ENCODE data around the gene SIK2. TPM values are rescaled to one million over a fixed set of nuclear protein-coding genes. Genes with fewer than 3 reads are reported as not detected.
A peak's percentile ranks its signal among the peaks of the same experiment; 100 is the strongest.

The SIK2 gene
- total and polyA plus RNA-seq, 9 of the 15 experiments (the other 6 are each of a cell fraction or from before 2014, with no cell fraction given) = 0.74 to 11.6 (median 3.8) TPM

DNA sequence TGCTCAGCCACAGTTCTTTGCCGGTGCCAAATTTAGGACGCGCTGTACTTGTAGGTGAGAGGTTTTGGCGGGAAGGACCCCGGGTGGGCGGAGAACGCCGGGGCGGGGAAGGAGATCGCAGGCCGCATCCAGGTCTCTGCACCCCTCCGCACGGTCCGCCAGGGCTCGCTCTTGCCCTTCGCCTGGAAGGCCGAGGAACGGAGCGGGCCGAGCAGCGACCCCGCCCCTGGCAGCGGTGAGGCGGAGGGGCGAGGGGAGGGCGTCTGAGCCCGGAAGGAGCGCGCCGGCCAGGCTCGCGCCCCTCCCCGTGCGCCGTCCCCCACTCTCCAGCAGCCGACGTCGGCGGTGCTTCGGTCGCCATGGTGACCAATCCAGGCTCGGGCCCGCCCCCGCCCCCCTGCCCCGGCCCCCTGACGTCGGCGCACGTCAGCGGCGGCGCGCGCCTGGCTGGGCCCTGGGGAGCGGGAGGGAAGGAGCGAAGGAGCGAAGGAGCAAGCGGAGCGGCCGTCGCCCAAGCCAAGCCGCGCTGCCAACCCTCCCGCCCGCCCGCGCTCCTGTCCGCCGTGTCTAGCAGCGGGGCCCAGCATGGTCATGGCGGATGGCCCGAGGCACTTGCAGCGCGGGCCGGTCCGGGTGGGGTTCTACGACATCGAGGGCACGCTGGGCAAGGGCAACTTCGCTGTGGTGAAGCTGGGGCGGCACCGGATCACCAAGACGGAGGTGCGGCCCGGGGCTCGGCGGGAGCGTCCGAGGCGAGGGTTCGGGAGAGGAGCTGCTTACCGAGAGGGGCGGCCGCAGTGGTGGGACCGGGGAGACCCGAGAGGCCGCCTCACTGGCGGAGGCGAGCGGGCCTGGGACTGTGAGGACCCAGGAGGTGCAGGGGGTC is at the start of gene SIK2 (continued):
- TF ChIP-seq DIDO1 (tag; IDR thresholded peaks at IDR 0.05; ENCODE audit: low read depth) = no peak
- TF ChIP-seq ZNF76 (CRISPR knock-in tag; IDR thresholded peaks at IDR 0.05; ENCODE audit: borderline replicate concordance) = no peak
- no peak for TF ChIP-seq GTF2A2 (tag; IDR thresholded peaks at IDR 0.05)
- TF ChIP-seq ATF7 (IDR thresholded peaks at IDR 0.05) = peak; percentile 65
- peak; percentile 26; the same call in 1 of the 2 replicates for TF ChIP-seq NR3C1 (CRISPR knock-in tag; IDR thresholded peaks at IDR 0.05)
- peak; percentile 99 to 100 for TF ChIP-seq MAZ (CRISPR knock-in tag; conservative IDR thresholded peaks at IDR 0.05 in 1 of 2, IDR thresholded peaks at IDR 0.05 in 1 of 2)
- TF ChIP-seq STAG1 (CRISPR knock-in tag; IDR thresholded peaks at IDR 0.05; ENCODE audit: borderline replicate concordance) = peak; percentile 92; the same call in 1 of the 2 replicates
- TF ChIP-seq GATAD2A (IDR thresholded peaks at IDR 0.05) = no peak
- TF ChIP-seq, protein P1, sequence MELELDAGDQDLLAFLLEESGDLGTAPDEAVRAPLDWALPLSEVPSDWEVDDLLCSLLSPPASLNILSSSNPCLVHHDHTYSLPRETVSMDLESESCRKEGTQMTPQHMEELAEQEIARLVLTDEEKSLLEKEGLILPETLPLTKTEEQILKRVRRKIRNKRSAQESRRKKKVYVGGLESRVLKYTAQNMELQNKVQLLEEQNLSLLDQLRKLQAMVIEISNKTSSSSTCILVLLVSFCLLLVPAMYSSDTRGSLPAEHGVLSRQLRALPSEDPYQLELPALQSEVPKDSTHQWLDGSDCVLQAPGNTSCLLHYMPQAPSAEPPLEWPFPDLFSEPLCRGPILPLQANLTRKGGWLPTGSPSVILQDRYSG (tag; conservative IDR thresholded peaks at IDR 0.05; ENCODE audit: low read depth) = no peak
- TF ChIP-seq MYBL2 (IDR thresholded peaks at IDR 0.05; ENCODE audit: low read depth) = no peak
- TF ChIP-seq MYBL2 (CRISPR knock-in tag; IDR thresholded peaks at IDR 0.05; ENCODE audit: borderline replicate concordance) = no peak
- peak; percentile 90 for TF ChIP-seq CTBP1 (IDR thresholded peaks at IDR 0.05; ENCODE audit: borderline replicate concordance)
- TF ChIP-seq ARNT (IDR thresholded peaks at IDR 0.05) = no peak
- TF ChIP-seq TOE1 (IDR thresholded peaks at IDR 0.05; ENCODE audit: borderline replicate concordance) = no peak
- peak; percentile 94; the same call in 1 of the 2 replicates for TF ChIP-seq TOE1 (CRISPR knock-in tag; IDR thresholded peaks at IDR 0.05; ENCODE audit: borderline replicate concordance, low read depth)
- TF ChIP-seq ETV5 (CRISPR knock-in tag; IDR thresholded peaks at IDR 0.05; ENCODE audit: low read depth) = peak; percentile 83
- no peak for TF ChIP-seq MIER1 (IDR thresholded peaks at IDR 0.05; ENCODE audit: low read depth)
- TF ChIP-seq EP400 (IDR thresholded peaks at IDR 0.05) = peak; percentile 56; the same call in 1 of the 2 replicates
- peak; percentile 65; the same call in 1 of the 2 replicates for TF ChIP-seq PHF8 (IDR thresholded peaks at IDR 0.05; ENCODE audit: borderline replicate concordance, low read length)
- peak; percentile 7; the same call in 1 of the 2 replicates for TF ChIP-seq ARID1B (IDR thresholded peaks at IDR 0.05)
- TF ChIP-seq, protein P2, sequence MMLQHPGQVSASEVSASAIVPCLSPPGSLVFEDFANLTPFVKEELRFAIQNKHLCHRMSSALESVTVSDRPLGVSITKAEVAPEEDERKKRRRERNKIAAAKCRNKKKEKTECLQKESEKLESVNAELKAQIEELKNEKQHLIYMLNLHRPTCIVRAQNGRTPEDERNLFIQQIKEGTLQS (IDR thresholded peaks at IDR 0.05) = no peak
- TF ChIP-seq, protein P2 (CRISPR knock-in tag; conservative IDR thresholded peaks at IDR 0.05) = peak; percentile 68; the same call in 1 of the 2 replicates
- peak; percentile 87 for TF ChIP-seq L3MBTL2 (IDR thresholded peaks at IDR 0.05)
- TF ChIP-seq SRF (CRISPR knock-in tag; IDR thresholded peaks at IDR 0.05) = peak in 1 of 2 experiments; percentile 49; a peak in 1 of 4 replicates
- no peak for TF ChIP-seq ETS2 (tag; IDR thresholded peaks at IDR 0.05; ENCODE audit: borderline replicate concordance, poor library complexity, severe bottlenecking)
- TF ChIP-seq, protein P3, sequence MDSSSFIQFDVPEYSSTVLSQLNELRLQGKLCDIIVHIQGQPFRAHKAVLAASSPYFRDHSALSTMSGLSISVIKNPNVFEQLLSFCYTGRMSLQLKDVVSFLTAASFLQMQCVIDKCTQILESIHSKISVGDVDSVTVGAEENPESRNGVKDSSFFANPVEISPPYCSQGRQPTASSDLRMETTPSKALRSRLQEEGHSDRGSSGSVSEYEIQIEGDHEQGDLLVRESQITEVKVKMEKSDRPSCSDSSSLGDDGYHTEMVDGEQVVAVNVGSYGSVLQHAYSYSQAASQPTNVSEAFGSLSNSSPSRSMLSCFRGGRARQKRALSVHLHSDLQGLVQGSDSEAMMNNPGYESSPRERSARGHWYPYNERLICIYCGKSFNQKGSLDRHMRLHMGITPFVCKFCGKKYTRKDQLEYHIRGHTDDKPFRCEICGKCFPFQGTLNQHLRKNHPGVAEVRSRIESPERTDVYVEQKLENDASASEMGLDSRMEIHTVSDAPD (CRISPR knock-in tag; IDR thresholded peaks at IDR 0.05) = no peak
